IMR-90 (cell line): ENCODE measurements around the gene TRIO. TPM values are rescaled to one million over a fixed set of nuclear protein-coding genes. Genes with fewer than 3 reads are reported as not detected.

Experiments used
- polyA plus RNA-seq, 3 experiments: library from polyadenylated mRNA; depleted of rRNA; stranded (reverse); fragments of >200 nt; gene quantifications; 2 replicates each; pipeline ENCODE4 v1.2.3, GENCODE V29; 2012; ENCODE audit warnings: low replicate concordance in 1 of 3
- total RNA-seq: library from RNA; depleted of rRNA; stranded (reverse); fragments of >200 nt; gene quantifications from 2 replicates; pipeline ENCODE4 v1.2.3, GENCODE V29; 2012; rRNA removed

The TRIO gene
- total and polyA plus RNA-seq, 2 of the 4 experiments (the other 2 are of a cell fraction) = 206 to 522 TPM

Other genes with a start within 250 kb of the TRIO start
- gene DNAH5, start 198.7 kb upstream of the TRIO start, total RNA-seq = 4.3 and 4.7 TPM in 2 replicates
- 1.7 and 1.9 TPM in 2 replicates for gene DNAH5, start 198.7 kb upstream of the TRIO start, polyA plus RNA-seq (2012; rRNA removed)